Measurements from ENCODE around the gene CD14. TPM values are rescaled to one million over a fixed set of nuclear protein-coding genes. Genes with fewer than 3 reads are reported as not detected.
"Not testable (repeated sequence)": the region's sequence is repeated elsewhere in the genome, so short reads cannot be mapped to it uniquely, and the experiment has no call there.

Gene CD14
- total RNA-seq, 4 donors from 2014 or later: 7.6 to 58.1 (median 30.9) TPM

DNA sequence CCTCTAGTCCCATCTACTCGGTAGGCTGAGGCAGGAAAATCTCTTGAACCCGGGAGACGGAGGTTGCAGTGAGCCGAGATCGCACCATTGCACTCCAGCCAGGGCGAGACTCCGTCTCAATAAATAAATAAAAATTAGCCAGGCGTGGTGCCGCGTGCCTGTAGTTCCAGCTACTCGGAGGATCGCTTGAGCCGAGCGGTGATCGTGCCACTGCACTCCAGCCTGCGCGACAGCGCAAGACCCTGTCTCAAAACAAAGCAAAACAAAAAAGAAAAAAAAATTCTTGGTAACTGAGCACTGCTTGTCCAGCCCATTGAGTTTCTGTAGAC lies 31.0 kb upstream of the CD14 start:
- Histone ChIP-seq H3K9me3 (no peaks in the 10 kb centered on the region), H3K4me3 (peak overlapping the region; percentile 62 to 96 (median 90)), H3K4me1 (peaks cover 12 to 34% (median 16%) of the 10 kb centered on the region in 3 donors), H3K36me3 (peaks cover 14 to 71% (median 35%) of the 10 kb centered on the region in 3 donors), H3K27ac (peak overlapping the region; percentile 89 to 99 (median 94)), H3K27me3 (no peaks in the 10 kb centered on the region)
- intact Hi-C loops (cut with DNase I): no loop called here
- TF ChIP-seq, protein P1, sequence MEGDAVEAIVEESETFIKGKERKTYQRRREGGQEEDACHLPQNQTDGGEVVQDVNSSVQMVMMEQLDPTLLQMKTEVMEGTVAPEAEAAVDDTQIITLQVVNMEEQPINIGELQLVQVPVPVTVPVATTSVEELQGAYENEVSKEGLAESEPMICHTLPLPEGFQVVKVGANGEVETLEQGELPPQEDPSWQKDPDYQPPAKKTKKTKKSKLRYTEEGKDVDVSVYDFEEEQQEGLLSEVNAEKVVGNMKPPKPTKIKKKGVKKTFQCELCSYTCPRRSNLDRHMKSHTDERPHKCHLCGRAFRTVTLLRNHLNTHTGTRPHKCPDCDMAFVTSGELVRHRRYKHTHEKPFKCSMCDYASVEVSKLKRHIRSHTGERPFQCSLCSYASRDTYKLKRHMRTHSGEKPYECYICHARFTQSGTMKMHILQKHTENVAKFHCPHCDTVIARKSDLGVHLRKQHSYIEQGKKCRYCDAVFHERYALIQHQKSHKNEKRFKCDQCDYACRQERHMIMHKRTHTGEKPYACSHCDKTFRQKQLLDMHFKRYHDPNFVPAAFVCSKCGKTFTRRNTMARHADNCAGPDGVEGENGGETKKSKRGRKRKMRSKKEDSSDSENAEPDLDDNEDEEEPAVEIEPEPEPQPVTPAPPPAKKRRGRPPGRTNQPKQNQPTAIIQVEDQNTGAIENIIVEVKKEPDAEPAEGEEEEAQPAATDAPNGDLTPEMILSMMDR (IDR thresholded peaks at IDR 0.05): no peak
- TF ChIP-seq POLR2A (IDR thresholded peaks at IDR 0.05): no peak
- WGBS, 2 donors: 4 to 7% methylated on average over 9 to 18 of the region's 18 CpGs
- DNase-seq: no peak

DNA sequence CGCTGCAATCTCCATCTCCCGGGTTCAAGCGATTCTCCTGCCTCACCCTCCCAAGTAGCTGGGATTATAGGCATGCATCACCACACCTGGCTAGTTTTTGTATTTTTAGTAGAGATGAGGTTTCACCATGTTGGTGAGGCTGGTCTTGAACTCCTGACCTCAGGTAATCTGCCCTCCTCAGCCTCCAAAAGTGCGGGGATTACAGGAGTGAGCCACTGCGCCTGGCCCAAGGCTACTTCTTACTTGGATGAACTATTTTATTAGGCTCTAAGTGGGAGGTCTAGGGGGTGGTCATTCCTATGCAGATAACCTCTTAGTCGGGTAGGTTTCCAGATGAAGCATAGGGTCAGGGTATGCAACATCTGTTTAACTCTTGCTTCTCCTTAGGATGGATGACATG lies 27.4 kb upstream of the CD14 start:
- intact Hi-C loops (cut with DNase I); H3K27me3 ChIP-seq; H3K27ac ChIP-seq; DNase-seq; H3K9me3 ChIP-seq; H3K4me3 ChIP-seq: not testable (repeated sequence)
- H3K36me3 ChIP-seq: peaks cover 21 to 81% (median 60%) of the 10 kb centered on the region in 3 donors
- H3K4me1 ChIP-seq: peaks cover 2 to 12% (median 5%) of the 10 kb centered on the region in 3 donors
- 89% methylated on average over 6 of the region's 6 CpGs for WGBS, 2 donors

DNA sequence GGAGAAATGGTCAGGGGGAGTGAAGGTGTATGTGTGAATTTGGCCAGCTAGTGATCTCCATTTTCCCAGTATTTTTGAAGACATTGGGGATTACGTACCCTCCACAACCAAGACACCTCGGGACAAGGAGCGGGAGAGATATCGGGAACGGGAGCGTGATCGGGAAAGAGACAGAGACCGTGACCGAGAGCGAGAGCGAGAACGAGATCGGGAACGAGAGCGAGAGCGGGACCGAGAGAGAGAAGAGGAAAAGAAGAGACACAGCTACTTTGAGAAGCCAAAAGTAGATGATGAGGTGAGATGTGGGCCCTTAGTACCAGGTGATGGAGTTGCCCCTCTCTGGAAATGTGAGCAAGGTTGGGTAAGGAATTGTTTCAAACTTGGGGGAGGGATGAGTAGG lies 25.9 kb upstream of the CD14 start:
- intact Hi-C loops (cut with DNase I): no loop called here
- Histone ChIP-seq H3K27ac (no peak overlapping the region), H3K36me3 (peaks cover 26 to 96% (median 75%) of the 10 kb centered on the region in 3 donors), H3K4me3 (no peak overlapping the region), H3K27me3 (no peaks in the 10 kb centered on the region), H3K9me3 (no peaks in the 10 kb centered on the region), H3K4me1 (peaks cover 0 to 5% (median 3%) of the 10 kb centered on the region in 3 donors)
- 96% methylated on average over 17 of the region's 17 CpGs for WGBS, 2 donors
- TF ChIP-seq, protein P1 (IDR thresholded peaks at IDR 0.05): no peak
- TF ChIP-seq POLR2A (IDR thresholded peaks at IDR 0.05): no peak
- DNase-seq: no peak

DNA sequence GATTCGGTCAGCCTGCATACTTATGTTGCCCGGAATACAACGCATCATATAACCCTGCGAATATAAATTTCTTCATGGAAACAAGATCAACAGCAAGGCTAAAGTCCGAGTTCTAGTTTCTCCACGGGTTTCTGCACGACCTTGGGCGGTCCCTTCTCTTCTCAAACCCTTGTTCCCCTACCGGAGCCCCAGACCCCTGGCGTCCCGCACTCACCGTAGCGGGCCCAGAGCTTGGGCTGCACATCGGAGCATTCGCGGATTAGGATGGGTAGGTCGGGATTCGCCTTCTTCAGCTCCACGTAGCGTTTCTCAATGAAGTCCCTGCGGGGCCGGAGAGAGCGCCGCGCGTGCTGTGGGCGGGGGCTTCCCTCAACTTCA lies 14.1 kb upstream of the CD14 start:
- TF ChIP-seq, protein P1 (IDR thresholded peaks at IDR 0.05): no peak
- TF ChIP-seq POLR2A (IDR thresholded peaks at IDR 0.05): no peak
- H3K36me3 ChIP-seq: peaks cover 0 to 74% (median 26%) of the 10 kb centered on the region in 3 donors
- 0% methylated on average over 9 to 21 of the region's 27 CpGs for WGBS, 2 donors

DNA sequence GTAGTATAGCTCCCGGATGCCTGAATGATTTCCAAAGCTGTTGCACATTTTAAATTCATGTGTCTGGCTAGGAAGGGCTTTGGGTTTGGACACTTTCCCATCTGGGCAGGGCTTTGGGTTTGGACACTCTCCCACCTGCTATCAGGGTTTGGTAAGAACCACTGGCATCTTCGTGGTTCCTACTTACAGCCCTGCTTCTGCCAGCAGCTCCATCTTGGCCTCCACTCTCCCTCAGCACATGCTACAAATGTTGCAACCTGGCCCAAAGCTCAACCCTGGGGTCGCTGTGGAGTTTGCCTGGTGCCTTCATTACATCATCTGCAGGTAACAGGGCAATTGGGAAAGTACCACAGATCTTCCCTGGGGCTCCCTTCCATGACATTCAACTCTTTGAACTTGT lies 9.7 kb upstream of the CD14 start:
- no peak for DNase-seq
- no peaks in the 10 kb centered on the region for H3K27me3 ChIP-seq
- no peaks in the 10 kb centered on the region for H3K9me3 ChIP-seq
- TF ChIP-seq, protein P1 (IDR thresholded peaks at IDR 0.05): no peak
- TF ChIP-seq POLR2A (IDR thresholded peaks at IDR 0.05): no peak
- peaks cover 0 to 46% (median 21%) of the 10 kb centered on the region in 3 donors for H3K36me3 ChIP-seq
- no peak overlapping the region for H3K4me3 ChIP-seq
- H3K27ac ChIP-seq: no peak overlapping the region
- WGBS, 2 donors: 39 to 62% methylated on average over 3 of the region's 3 CpGs
- intact Hi-C loops (cut with DNase I): loop anchor here (5.0 to 10.0 kb wide), 2 partner anchors 75 to 238 kb away; partner anchors contain the start of gene ANKHD1
- H3K4me1 ChIP-seq: peaks cover 18 to 70% (median 20%) of the 10 kb centered on the region in 3 donors

More for the DNA sequence above, 14.1 kb upstream of the CD14 start:
- Histone ChIP-seq H3K9me3 (no peaks in the 10 kb centered on the region), H3K4me1 (peaks cover 7 to 58% (median 8%) of the 10 kb centered on the region in 3 donors), H3K27ac (peak overlapping the region; percentile 84 to 91 (median 90)), H3K27me3 (no peaks in the 10 kb centered on the region), H3K4me3 (peak overlapping the region; percentile 64 to 93 (median 86))
- intact Hi-C loops (cut with DNase I): loop anchor here (10.0 kb wide), 1 partner anchor 242 kb away; the partner anchor contains the start of gene ANKHD1
- no peak for DNase-seq

All from esophagus squamous epithelium (tissue), 5 donors.